ENCODE measurements around the gene MVK. TPM values are rescaled to one million over a fixed set of nuclear protein-coding genes. Genes with fewer than 3 reads are reported as not detected.

MVK gene
- total RNA-seq, 4 donors from 2014 or later = 6.2 to 18.7 (median 12.2) TPM

DNA sequence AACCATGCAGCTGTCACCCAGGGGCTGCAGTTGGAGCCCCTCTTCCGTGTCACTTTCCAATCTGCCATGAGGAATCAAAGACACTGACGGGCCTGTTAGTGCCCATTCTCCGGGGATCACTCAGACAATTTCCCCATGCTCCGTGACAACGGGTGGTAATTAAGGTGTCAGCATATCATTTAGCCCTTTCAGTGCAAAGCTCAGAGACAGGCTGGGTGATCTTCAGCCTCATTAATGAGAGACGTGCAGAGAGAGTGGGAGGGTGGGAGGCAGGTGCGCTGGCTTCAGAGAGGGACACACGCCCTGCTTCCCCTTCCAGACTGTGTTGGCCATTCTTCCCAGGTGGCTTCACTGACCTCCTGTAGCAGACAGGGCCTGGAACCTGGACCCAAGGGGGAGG, 58.7 kb downstream of the MVK start:
- Histone ChIP-seq H3K27ac (replicated peaks in 1 of 4) (no peak overlapping the region), H3K4me1 (no peaks in the 10 kb centered on the region), H3K4me3 (no peak overlapping the region), H3K36me3 (no peaks in the 10 kb centered on the region), H3K27me3 (peaks cover 0 to 54% (median 0%) of the 10 kb centered on the region in 4 donors), H3K9me3 (no peaks in the 10 kb centered on the region)
- intact Hi-C loops (cut with DNase I) = no loop called here
- 74% methylated on average over 7 of the region's 8 CpGs for WGBS
- DNase-seq (ENCODE audit: extremely low spot score) = no peak
- TF ChIP-seq POLR2AphosphoS5 (IDR thresholded peaks at IDR 0.05) (no peak), POLR2A (IDR thresholded peaks at IDR 0.05; ENCODE audit: low read depth) (no peak), EP300 (IDR thresholded peaks at IDR 0.05) (no peak)
- TF ChIP-seq, protein P1, sequence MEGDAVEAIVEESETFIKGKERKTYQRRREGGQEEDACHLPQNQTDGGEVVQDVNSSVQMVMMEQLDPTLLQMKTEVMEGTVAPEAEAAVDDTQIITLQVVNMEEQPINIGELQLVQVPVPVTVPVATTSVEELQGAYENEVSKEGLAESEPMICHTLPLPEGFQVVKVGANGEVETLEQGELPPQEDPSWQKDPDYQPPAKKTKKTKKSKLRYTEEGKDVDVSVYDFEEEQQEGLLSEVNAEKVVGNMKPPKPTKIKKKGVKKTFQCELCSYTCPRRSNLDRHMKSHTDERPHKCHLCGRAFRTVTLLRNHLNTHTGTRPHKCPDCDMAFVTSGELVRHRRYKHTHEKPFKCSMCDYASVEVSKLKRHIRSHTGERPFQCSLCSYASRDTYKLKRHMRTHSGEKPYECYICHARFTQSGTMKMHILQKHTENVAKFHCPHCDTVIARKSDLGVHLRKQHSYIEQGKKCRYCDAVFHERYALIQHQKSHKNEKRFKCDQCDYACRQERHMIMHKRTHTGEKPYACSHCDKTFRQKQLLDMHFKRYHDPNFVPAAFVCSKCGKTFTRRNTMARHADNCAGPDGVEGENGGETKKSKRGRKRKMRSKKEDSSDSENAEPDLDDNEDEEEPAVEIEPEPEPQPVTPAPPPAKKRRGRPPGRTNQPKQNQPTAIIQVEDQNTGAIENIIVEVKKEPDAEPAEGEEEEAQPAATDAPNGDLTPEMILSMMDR (IDR thresholded peaks at IDR 0.05) = no peak

DNA sequence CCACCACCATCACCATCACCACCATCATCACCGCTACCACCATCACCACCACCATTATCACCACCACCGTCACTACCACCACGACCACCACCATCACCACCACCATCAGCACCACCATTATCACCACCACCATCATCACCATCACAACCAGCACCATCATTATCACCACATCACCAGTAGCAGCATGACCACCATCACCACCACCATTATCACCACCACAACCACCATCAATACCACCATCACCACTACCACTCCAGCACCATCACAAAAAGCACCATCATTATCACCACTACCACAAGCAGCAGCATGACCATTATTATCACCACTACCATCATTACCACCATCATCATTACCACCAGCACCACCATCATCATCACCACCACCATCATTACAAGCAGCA, 62.1 kb downstream of the MVK start:
- TF ChIP-seq POLR2A (IDR thresholded peaks at IDR 0.05; ENCODE audit: low read depth) (no peak), POLR2AphosphoS5 (IDR thresholded peaks at IDR 0.05) (no peak), EP300 (IDR thresholded peaks at IDR 0.05) (no peak)
- TF ChIP-seq, protein P1 (IDR thresholded peaks at IDR 0.05) = no peak
- H3K9me3 ChIP-seq = no peaks in the 10 kb centered on the region
- H3K27me3 ChIP-seq = peaks cover 0 to 46% (median 0%) of the 10 kb centered on the region in 4 donors
- no peaks in the 10 kb centered on the region for H3K4me1 ChIP-seq
- no peaks in the 10 kb centered on the region for H3K36me3 ChIP-seq
- no peak overlapping the region for H3K27ac ChIP-seq (replicated peaks in 1 of 4)
- H3K4me3 ChIP-seq = no peak overlapping the region
- intact Hi-C loops (cut with DNase I) = no loop called here
- WGBS = 95% methylated on average over 3 of the region's 3 CpGs
- DNase-seq (ENCODE audit: extremely low spot score) = no peak

DNA sequence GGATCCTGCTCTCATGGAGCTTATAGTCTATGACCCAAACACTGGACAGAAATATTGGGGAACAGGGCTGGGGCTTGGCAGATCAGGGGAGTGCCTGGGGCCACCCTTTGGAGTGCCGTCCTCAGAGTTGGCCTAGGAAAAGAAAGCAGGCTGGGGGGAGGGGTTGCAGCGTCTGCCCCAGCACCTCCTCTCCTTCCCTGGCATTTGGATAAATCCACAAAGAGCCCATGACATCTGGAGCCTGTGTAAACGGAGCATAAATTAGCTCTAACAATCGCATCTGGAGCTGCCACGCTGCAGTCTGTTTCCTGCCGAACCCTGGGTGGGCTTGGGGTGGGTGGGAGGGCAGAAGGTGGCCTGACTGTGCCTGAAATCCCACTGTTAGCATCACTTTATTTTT, 63.8 kb downstream of the MVK start:
- Histone ChIP-seq H3K4me1 (no peaks in the 10 kb centered on the region), H3K27me3 (peaks cover 0 to 37% (median 0%) of the 10 kb centered on the region in 4 donors), H3K36me3 (no peaks in the 10 kb centered on the region), H3K9me3 (no peaks in the 10 kb centered on the region), H3K4me3 (no peak overlapping the region), H3K27ac (replicated peaks in 1 of 4) (no peak overlapping the region)
- TF ChIP-seq POLR2AphosphoS5 (IDR thresholded peaks at IDR 0.05) = no peak
- TF ChIP-seq, protein P1 (IDR thresholded peaks at IDR 0.05) = no peak
- TF ChIP-seq POLR2A (IDR thresholded peaks at IDR 0.05; ENCODE audit: low read depth) = no peak
- TF ChIP-seq EP300 (IDR thresholded peaks at IDR 0.05) = no peak
- 21% methylated on average over 5 of the region's 6 CpGs for WGBS
- no peak for DNase-seq (ENCODE audit: extremely low spot score)
- intact Hi-C loops (cut with DNase I) = no loop called here

DNA sequence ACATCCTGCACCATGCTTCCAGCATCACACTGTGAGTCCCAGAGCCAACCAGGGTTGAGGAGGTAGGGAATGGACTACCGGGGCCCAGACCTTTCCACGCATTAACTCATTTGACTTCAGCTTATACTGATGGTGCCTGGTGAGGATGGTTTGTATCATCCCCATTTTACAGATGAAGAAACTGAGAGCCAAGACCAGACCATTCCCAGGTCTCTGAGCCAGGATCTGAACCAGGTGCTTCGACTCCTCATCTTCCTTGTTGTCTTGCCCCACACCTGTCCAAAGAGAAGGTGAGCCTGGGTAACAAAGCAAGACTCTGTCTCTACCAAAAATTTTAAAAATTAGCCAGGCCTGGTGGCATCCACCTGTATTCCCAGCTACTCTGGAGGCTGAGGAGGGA, 64.4 kb downstream of the MVK start:
- intact Hi-C loops (cut with DNase I) = no loop called here
- no peak overlapping the region for H3K4me3 ChIP-seq
- H3K36me3 ChIP-seq = no peaks in the 10 kb centered on the region
- TF ChIP-seq POLR2A (IDR thresholded peaks at IDR 0.05; ENCODE audit: low read depth) (no peak), EP300 (IDR thresholded peaks at IDR 0.05) (no peak), POLR2AphosphoS5 (IDR thresholded peaks at IDR 0.05) (no peak)
- TF ChIP-seq, protein P1 (IDR thresholded peaks at IDR 0.05) = no peak
- DNase-seq (ENCODE audit: extremely low spot score) = no peak
- 91% methylated on average over 3 of the region's 3 CpGs for WGBS
- H3K27ac ChIP-seq (replicated peaks in 1 of 4) = no peak overlapping the region
- peaks cover 0 to 37% (median 0%) of the 10 kb centered on the region in 4 donors for H3K27me3 ChIP-seq
- H3K9me3 ChIP-seq = no peaks in the 10 kb centered on the region
- H3K4me1 ChIP-seq = no peaks in the 10 kb centered on the region

DNA sequence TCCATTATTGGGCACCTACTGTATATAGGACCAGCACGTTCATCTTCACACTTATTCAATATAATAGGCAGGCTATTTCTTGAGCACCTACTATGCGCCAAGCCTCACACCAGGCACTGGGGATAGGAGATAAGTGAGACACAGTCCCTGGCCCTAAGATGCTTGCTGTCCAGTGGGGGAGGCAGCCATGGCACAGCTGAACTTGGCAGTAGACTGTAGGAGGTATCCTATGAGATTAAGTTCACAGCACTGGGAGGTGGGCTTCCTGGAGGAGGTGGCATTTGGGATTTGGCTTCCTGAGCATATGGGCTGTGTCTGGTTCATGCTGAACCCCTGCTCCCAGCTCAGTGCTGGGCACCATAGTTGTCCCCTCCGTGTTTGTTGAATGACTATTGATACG, 65.1 kb downstream of the MVK start:
- peaks cover 0 to 40% (median 0%) of the 10 kb centered on the region in 4 donors for H3K27me3 ChIP-seq
- TF ChIP-seq POLR2AphosphoS5 (IDR thresholded peaks at IDR 0.05) = no peak
- no peak for TF ChIP-seq POLR2A (IDR thresholded peaks at IDR 0.05; ENCODE audit: low read depth)
- no peak for TF ChIP-seq EP300 (IDR thresholded peaks at IDR 0.05)
- TF ChIP-seq, protein P1 (IDR thresholded peaks at IDR 0.05) = no peak
- no peaks in the 10 kb centered on the region for H3K9me3 ChIP-seq
- H3K4me3 ChIP-seq = no peak overlapping the region
- H3K27ac ChIP-seq (replicated peaks in 1 of 4) = no peak overlapping the region
- intact Hi-C loops (cut with DNase I) = no loop called here
- H3K4me1 ChIP-seq = no peaks in the 10 kb centered on the region
- WGBS = 85% methylated on average over 4 of the region's 4 CpGs
- H3K36me3 ChIP-seq = no peaks in the 10 kb centered on the region
- no peak for DNase-seq (ENCODE audit: extremely low spot score)

Measured in esophagus muscularis mucosa (tissue), 4 donors.